Spleen (tissue), 11 donors: Measurements from ENCODE around the gene PGBD5. TPM values are rescaled to one million over a fixed set of nuclear protein-coding genes. Genes with fewer than 3 reads are reported as not detected.

ENCODE experiments used
- DNase-seq: peaks from one replicate; pipeline ENCODE4 v3.0.0-alpha.2; 2020
- H3K27ac ChIP-seq, 8 donors: fragments of 200-600 bp; sonication (generic) in 7 of 8; 1 replicate in 4 of 8; 2 replicates in 4 of 8; pipeline versions ENCODE4 v1.5.0 to v1.8.0; 2016 to 2021; ENCODE audit warnings: inconsistent platforms in 4 of 8, mild to moderate bottlenecking in 4 of 8, moderate library complexity in 1 of 8
- H3K27me3 ChIP-seq, 7 donors: fragments of 200-600 bp; sonication (generic) in 6 of 7; replicated peaks in 1 of 7; 1 replicate in 4 of 7; 2 replicates in 3 of 7; pipeline versions ENCODE4 v1.5.0 to v1.8.0; 2016 to 2021; ENCODE audit warnings: inconsistent platforms in 3 of 7, mild to moderate bottlenecking in 1 of 7
- H3K36me3 ChIP-seq, 6 donors: fragments of 200-600 bp; sonication (generic) in 5 of 6; 1 replicate in 4 of 6; 2 replicates in 2 of 6; pipeline versions ENCODE4 v1.5.0 to v1.8.0; 2016 to 2021; ENCODE audit warnings: inconsistent platforms in 2 of 6
- H3K4me1 ChIP-seq, 6 donors: fragments of 200-600 bp; sonication (generic) in 5 of 6; 1 replicate in 3 of 6; 2 replicates in 3 of 6; pipeline versions ENCODE4 v1.5.0 to v1.8.0; 2016 to 2021; ENCODE audit warnings: inconsistent platforms in 3 of 6
- H3K4me3 ChIP-seq, 8 donors: fragments of 200-600 bp; sonication (generic) in 7 of 8; 1 replicate in 4 of 8; 2 replicates in 4 of 8; pipeline versions ENCODE4 v1.5.0 to v1.8.0; 2016 to 2021; ENCODE audit warnings: inconsistent platforms in 4 of 8, mild to moderate bottlenecking in 4 of 8, moderate library complexity in 2 of 8
- H3K9me3 ChIP-seq, 8 donors: fragments of 200-600 bp; sonication (generic) in 7 of 8; 1 replicate in 4 of 8; 2 replicates in 4 of 8; pipeline versions ENCODE4 v1.5.0 to v1.8.0; 2016 to 2021; ENCODE audit warnings: inconsistent platforms in 4 of 8
- CTCF ChIP-seq, 11 experiments: fragments of 200-600 bp in 7 of 11; fragments of 450-650 bp in 4 of 11; sonication (generic) in 4 of 11; IDR thresholded peaks in 8 of 11; conservative IDR thresholded peaks in 3 of 11; 1 replicate in 7 of 11; 2 replicates in 4 of 11; pipeline versions ENCODE4 v1.4.0 to v1.8.0; 2016 to 2021; ENCODE audit warnings: antibody characterized with exemption in 11 of 11, inconsistent platforms in 4 of 11, mild to moderate bottlenecking in 1 of 11
- POLR2A ChIP-seq, 3 donors: fragments of 450-650 bp; IDR thresholded peaks; one replicate each; pipeline ENCODE4 v1.5.1; 2017; ENCODE audit warnings: antibody characterized with exemption in 3 of 3, mild to moderate bottlenecking in 1 of 3
- POLR2AphosphoS5 ChIP-seq, 3 donors: sonication (generic); formaldehyde crosslinking; IDR thresholded peaks; one replicate each; pipeline ENCODE4 v1.5.1; 2017; ENCODE audit warnings: antibody characterized with exemption in 3 of 3
- WGBS, 5 donors: extraction: QIAGEN DNeasy Blood & Tissue Kit in 3 of 5; methylation state at CpG; one replicate each; pipeline versions ENCODE4 v1.1.5 to v1.1.7; 2013 to 2018; 5-methylcytosine and 5-hydroxymethylcytosine counted together
- intact Hi-C: fragments of 100-400 bp; cut with DNase I; formaldehyde crosslinking; loops from one replicate; pipeline ENCODE4 v1.15.0; 2023; ENCODE audit warnings: low total_unique reads
- polyA plus RNA-seq, 3 donors: library from polyadenylated mRNA; stranded (reverse); fragments of 200-250 nt; gene quantifications; one replicate each; pipeline ENCODE4 v1.2.1, GENCODE V29; 2013
- total RNA-seq, 7 donors: library from RNA; depleted of rRNA in 3 of 7; stranded (reverse); fragments of >200 nt in 3 of 7; fragmentation: NEBNext Ultra II Directional in 4 of 7; extraction: Animal tissue kit (Norgen Biotek cat#: 25700) in 4 of 7; gene quantifications; one replicate each; pipeline versions ENCODE4 v1.1.0 to v1.2.1, GENCODE V29; 2016 to 2021
- donor health status: healthy with polysubstance abuse.
- donor health status: DM: no; HTN: no; CAD: no; lungs with moderate emphysema.
- donor health status: DM: no; HTN: no; CAD: no.
- donor health status: Bipolar disorder and iron deficiency.
- donor health status: healthy.
- donor health status: DM: no; HTN: no; CAD: no.
- donor health status: DM: yes; HTN: yes; CAD: no.

PGBD5 gene
- total and polyA plus RNA-seq, 10 donors, result 0.07 to 6.7 (median 3.0) TPM

- peak overlapping the region in 4 of 8 donors; percentile 0 to 67 (median 44) for H3K27ac ChIP-seq
- no peaks in the 10 kb centered on the region for H3K9me3 ChIP-seq
- no peaks in the 10 kb centered on the region for H3K4me1 ChIP-seq
- no peak overlapping the region for H3K4me3 ChIP-seq
- WGBS, 5 donors, result 51 to 71% (median 59%) methylated on average over 5 of the region's 5 CpGs
- DNase-seq, result no peak
- H3K36me3 ChIP-seq, result no peaks in the 10 kb centered on the region
- TF ChIP-seq POLR2A (IDR thresholded peaks at IDR 0.05) (no peak), POLR2AphosphoS5 (IDR thresholded peaks at IDR 0.05) (no peak), CTCF (IDR thresholded peaks at IDR 0.05 in 8 of 11, conservative IDR thresholded peaks at IDR 0.05 in 3 of 11) (no peak)
- peaks cover 0 to 28% (median 0%) of the 10 kb centered on the region in 7 donors for H3K27me3 ChIP-seq
- intact Hi-C loops, result no loop called here
Observed at GRCh38 chr1:230459465-230459864, 33.3 kb upstream of the PGBD5 start.

GRCh38 chr1:230458509-230458908 is 32.4 kb upstream of the PGBD5 start:
- no peaks in the 10 kb centered on the region for H3K9me3 ChIP-seq
- no peak overlapping the region for H3K4me3 ChIP-seq
- peak overlapping the region in 4 of 8 donors; percentile 41 to 67 (median 52) for H3K27ac ChIP-seq
- peaks cover 0 to 28% (median 0%) of the 10 kb centered on the region in 7 donors for H3K27me3 ChIP-seq
- DNase-seq, result no peak
- H3K4me1 ChIP-seq, result no peaks in the 10 kb centered on the region
- H3K36me3 ChIP-seq, result no peaks in the 10 kb centered on the region
- 17 to 39% (median 33%) methylated on average over 1 of the region's 1 CpG for WGBS, 5 donors
- TF ChIP-seq CTCF (IDR thresholded peaks at IDR 0.05 in 8 of 11, conservative IDR thresholded peaks at IDR 0.05 in 3 of 11), result no peak
- TF ChIP-seq POLR2AphosphoS5 (IDR thresholded peaks at IDR 0.05), result no peak
- TF ChIP-seq POLR2A (IDR thresholded peaks at IDR 0.05), result no peak
- intact Hi-C loops, result no loop called here

- no peak for DNase-seq
- H3K4me3 ChIP-seq, result no peak overlapping the region
- intact Hi-C loops, result no loop called here
- WGBS, 5 donors, result 77 to 88% (median 86%) methylated on average over 9 of the region's 9 CpGs
- no peaks in the 10 kb centered on the region for H3K9me3 ChIP-seq
- no peaks in the 10 kb centered on the region for H3K36me3 ChIP-seq
- peaks cover 0 to 20% (median 0%) of the 10 kb centered on the region in 7 donors for H3K27me3 ChIP-seq
- no peaks in the 10 kb centered on the region for H3K4me1 ChIP-seq
- no peak for TF ChIP-seq POLR2AphosphoS5 (IDR thresholded peaks at IDR 0.05)
- H3K27ac ChIP-seq, result no peak overlapping the region
Observed at GRCh38 chr1:230456478-230456877, 30.3 kb upstream of the PGBD5 start.

- DNase-seq, result no peak
- TF ChIP-seq CTCF (IDR thresholded peaks at IDR 0.05 in 8 of 11, conservative IDR thresholded peaks at IDR 0.05 in 3 of 11) (no peak), POLR2AphosphoS5 (IDR thresholded peaks at IDR 0.05) (no peak), POLR2A (IDR thresholded peaks at IDR 0.05) (no peak)
- Histone ChIP-seq H3K36me3 (no peaks in the 10 kb centered on the region), H3K27me3 (peaks cover 0 to 11% (median 0%) of the 10 kb centered on the region in 7 donors), H3K27ac (no peak overlapping the region), H3K4me1 (no peaks in the 10 kb centered on the region), H3K4me3 (no peak overlapping the region), H3K9me3 (no peaks in the 10 kb centered on the region)
- intact Hi-C loops, result no loop called here
- 67 to 82% (median 79%) methylated on average over 1 of the region's 1 CpG for WGBS, 5 donors
Observed at GRCh38 chr1:230455291-230455690, 29.2 kb upstream of the PGBD5 start.

- 24 to 74% (median 62%) methylated on average over 2 of the region's 2 CpGs for WGBS, 5 donors
- Histone ChIP-seq H3K27me3 (peaks cover 0 to 9% (median 0%) of the 10 kb centered on the region in 7 donors), H3K4me1 (no peaks in the 10 kb centered on the region), H3K9me3 (no peaks in the 10 kb centered on the region), H3K4me3 (no peak overlapping the region), H3K27ac (no peak overlapping the region), H3K36me3 (no peaks in the 10 kb centered on the region)
- intact Hi-C loops, result no loop called here
- TF ChIP-seq CTCF (IDR thresholded peaks at IDR 0.05 in 8 of 11, conservative IDR thresholded peaks at IDR 0.05 in 3 of 11) (no peak), POLR2AphosphoS5 (IDR thresholded peaks at IDR 0.05) (no peak), POLR2A (IDR thresholded peaks at IDR 0.05) (no peak)
- DNase-seq, result no peak
Observed at GRCh38 chr1:230453377-230453776, 27.2 kb upstream of the PGBD5 start.
